Fibroblast of skin of right quadriceps (primary cell): ENCODE measurements around the gene KLHDC1.

Experiments used
- DNase-seq: peaks from one replicate; pipeline ENCODE4 v3.0.0-alpha.2; 2013

KLHDC1 gene

GRCh38 chr14:49796025-49796424, 103.1 kb downstream of the KLHDC1 start:
- DNase-seq = no peak
